Endothelial cell of hepatic sinusoid (primary cell): ENCODE data around the gene SULT2B1.
"Not testable (repeated sequence)": the region's sequence is repeated elsewhere in the genome, so short reads cannot be mapped to it uniquely, and the experiment has no call there.

Source experiments
- in situ Hi-C: cut with HindIII; loops from 2 replicates; pipeline ENCODE4 v1.10.0; 2017; ENCODE audit warnings: low sequenced_read_pairs

The SULT2B1 gene

DNA sequence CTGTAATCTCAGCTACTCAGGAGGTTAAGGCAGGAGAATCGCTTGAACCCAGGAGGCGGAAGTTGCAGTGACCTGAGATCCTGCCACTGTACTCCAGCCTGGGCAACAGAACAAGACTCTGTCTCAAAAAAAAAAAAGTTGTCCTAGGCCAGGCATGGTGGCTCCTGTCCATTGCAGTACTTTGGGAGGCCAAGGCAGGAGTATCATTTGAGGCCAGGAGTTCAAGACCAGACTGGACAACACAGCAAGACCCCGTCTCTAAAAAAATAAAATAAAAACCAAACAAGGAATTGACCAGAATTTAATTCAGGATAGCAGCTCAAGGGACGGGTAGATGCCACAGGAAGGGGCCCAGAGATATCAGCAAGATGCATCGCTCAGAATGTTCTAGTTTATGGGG, 4.9 kb downstream of the SULT2B1 start:
- in situ Hi-C loops: no loop called here

DNA sequence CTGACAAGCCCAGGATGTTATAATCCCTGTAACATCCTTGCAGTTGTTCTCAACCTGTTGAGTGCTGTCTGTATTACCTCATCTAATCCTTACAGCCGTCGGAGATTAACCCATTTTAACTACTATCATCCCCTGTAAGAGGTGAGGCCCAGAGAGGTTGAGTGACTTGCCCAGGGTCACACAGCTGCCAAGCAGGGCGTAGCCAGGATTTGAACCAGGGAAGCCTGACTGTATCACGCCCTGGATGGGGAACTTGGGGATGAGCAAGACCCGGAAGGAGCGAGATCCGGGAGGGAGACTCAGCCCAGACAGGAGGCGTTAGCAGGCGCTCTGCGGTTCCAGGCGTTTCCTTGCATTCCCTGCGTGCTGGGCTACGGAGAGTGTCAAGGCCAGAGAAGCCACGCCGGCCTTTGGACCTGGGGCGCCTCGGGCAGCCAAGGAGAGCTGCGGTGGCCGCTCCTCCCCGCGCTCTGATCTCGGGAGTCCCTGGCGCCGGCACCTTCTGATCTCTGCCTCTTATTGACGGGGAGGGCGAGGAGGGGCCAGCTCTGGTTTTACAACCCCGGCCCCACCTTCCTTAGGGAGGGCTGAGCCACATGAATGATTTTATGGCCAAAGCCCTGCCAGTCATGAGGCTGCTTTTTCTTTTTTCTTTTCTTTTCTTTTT, 6.2 kb downstream of the SULT2B1 start:
- in situ Hi-C loops: no loop called here

DNA sequence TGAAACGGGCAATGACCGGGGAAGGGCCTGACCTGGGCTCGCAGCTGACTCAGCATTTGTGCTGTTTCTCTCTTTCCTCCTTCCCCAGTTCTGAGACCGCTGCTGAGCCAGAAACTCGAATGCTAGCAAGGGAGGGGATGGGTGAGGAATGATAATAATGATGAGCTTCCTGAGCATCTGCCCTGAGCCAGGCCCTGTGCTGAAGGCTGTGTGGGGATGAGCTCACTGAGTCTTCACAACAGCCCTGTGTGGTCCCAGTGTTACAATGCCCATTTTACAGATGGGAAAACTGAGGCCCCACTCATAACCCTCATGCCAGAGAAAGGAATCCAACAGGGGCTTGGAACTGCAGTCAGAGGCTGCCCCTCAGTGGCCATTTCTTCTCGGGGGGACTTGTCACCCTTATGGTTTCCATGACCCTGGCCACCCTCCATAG, 8.1 kb downstream of the SULT2B1 start:
- in situ Hi-C loops: no loop called here

DNA sequence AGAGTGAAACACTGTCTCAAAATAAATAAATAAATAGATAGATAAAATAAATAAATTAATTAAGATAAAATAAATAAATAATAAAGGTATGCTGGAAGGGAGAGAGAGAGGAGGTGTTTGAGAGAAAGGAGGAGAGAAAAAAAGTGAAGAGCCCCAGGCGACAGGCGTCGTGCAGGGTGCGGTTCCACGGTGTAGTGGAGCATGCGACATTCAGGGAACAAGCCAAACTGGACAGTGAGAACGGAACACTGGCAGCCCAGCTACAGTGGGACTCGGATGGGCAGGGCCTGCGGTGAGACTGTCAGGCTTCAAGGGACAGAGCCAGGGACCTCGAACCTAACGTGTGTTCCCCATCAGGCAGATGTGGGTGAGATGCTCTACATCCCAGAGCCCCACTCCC, 9.4 kb downstream of the SULT2B1 start:
- in situ Hi-C loops: no loop called here

DNA sequence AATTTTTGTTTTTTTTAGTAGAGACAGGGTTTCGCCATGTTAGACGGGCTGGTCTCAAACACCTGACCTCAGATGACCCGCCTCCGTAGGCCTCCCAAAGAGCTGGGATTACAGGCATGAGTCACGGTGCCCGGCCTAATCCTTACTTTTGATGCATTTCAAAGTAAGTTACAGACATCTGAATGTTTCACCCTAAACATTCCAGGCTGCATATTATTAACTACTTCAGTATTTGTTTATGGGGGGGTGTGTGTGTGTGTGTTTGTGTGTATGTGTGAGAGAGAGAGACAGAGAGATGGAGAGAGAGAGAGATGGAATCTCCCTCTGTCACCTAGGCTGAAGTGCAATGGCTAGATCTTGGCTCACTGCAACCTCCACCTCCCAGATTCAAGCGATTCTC, 13.1 kb downstream of the SULT2B1 start:
- in situ Hi-C loops: no loop called here

DNA sequence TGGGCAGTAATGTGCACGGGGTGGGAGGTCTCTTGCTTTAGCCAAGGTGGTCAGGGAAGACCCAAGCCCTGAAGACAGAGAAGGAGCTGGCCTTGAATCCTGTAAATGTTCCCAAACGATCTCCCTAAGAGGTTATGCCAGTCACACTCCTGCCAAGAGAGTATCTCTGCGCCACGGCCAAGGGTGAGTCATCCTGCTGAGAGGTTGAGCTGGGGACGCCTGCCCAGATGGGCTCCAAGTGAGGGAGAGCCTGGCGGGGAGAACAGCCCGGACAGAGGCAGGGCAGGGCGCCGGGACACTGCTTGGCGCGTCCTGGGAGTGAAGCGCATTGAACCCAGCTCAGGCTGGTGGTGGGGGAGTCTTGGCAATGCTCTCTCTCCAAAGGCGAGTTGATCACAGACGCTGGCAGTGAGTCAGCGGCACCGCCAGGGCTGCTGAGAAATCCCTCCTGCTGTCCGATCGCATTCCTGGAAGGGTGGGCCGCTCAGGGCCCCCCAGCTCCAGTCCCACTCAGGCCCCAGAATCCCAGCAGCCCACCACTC, 16.4 kb downstream of the SULT2B1 start:
- in situ Hi-C loops: no loop called here

DNA sequence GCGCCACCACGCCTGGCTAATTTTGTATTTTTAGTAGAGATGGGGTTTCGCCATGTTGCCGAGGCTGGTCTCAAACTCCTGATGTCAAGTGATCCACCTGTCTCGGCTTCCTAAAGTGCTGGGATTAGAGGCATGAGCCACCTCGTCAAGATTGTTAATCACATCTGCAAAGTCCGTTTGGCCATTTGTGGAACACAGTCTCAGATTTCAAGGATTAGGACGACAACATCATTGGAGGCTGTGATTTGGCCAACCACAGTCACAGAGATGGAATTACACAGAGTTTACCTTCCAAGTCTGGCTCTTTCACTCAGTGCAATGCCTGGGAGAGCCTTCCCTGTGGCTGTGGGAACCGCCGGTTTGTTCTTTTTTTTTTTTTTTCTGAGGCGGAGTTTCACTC, 17.8 kb downstream of the SULT2B1 start:
- in situ Hi-C loops: no loop called here

DNA sequence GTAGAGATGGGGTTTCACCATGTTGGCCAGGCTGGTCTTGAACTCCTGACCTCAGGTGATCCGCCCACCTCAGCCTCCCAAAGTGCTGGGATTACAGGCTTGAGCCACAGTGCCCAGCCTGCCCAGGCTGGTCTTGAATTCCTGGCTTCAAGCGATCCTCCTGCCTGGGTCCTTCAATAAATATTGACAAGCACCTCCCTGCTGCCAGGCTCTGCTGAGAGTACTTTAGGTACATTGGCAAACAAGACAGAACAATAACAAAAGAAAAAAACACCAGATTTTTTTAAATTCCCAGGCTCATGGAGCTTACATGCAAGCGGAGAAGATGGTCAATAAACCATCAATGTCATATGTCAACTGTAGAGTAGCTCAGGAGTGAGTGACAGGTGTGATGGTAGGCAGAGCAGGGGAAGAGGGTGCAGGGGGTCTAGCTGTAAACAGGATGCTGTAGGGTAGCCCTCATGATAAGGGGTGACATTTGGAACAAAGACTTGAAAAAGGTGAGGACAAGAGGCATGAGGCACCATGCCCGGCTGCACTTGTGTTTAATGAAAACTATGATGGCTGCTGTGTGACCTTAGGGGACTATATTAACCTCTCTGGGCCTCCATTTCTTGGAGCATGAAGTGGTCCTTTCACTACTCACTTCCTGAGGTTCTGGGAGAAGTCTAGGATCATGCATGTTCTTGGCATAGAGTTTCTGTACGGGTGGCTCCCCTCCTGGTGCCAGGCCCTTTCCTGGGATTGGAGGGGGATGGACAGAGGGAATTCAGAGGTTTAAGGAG, 19.6 kb downstream of the SULT2B1 start:
- in situ Hi-C loops: no loop called here

DNA sequence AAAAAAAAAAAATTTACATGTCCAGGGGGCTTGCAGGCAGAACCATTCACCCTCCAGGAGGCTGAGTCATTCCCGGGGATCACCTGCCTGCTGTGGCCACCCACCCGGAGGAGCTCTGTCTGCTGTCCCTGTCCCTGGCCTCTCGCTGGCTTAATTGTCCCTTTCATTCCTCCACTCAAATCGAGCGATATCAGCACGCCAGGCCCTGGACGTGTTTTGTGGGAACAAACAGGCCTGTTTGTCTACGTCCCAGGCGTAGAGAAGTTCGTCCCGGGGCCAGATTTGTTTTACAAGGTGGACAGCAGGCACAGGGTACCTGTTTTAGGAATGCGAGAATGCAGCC, 21.2 kb downstream of the SULT2B1 start:
- in situ Hi-C loops: no loop called here

DNA sequence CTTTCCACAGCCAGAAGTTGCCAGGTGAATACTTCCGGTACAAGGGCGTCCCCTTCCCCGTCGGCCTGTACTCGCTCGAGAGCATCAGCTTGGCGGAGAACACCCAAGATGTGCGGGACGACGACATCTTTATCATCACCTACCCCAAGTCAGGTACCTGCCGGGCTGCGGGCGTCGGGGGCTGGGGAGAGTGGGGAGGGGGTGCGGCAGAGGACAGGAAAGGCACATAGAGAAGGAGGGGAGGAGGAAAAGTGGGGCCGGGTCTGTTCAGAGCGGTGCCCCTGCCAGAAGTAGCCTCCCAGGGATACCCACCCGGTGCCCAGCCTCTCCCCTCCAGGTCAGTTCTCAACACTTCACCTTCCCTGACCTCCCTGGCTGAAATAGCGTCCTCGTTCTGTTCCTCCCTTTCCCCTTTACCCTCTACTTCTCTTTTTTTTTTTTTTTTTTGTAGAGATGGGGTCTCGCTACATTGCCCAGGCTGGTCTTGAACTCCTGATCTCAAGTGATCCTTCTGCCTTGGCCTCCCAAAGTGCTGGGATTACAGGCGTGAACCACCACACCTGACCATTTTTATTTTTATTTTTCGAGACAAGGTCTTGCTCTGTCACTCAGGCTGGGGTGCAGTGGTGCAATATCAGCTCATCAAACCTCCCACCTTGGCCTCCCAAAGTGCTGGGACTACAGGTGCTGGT, 24.1 kb downstream of the SULT2B1 start:
- in situ Hi-C loops: no loop called here

DNA sequence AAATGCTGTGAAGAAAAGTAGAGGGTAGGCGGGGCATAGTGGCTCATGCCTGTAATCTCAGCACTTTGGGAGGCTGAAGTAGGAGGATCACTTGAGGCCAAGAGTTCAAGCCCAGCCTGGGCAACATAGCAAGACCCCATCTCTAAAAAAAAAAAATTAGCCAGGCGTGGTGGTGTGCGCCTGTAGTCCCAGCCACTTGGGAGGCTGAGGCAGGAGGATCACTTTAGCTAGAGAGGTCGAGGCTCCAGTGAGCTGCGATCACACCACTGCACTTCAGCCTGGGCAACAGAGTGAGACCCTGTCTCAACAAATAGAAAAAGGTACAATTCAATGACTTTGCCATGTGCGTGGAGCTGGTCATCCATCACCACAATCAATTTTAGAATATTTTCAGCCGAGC, 25.9 kb downstream of the SULT2B1 start:
- in situ Hi-C loops: not testable (repeated sequence)

DNA sequence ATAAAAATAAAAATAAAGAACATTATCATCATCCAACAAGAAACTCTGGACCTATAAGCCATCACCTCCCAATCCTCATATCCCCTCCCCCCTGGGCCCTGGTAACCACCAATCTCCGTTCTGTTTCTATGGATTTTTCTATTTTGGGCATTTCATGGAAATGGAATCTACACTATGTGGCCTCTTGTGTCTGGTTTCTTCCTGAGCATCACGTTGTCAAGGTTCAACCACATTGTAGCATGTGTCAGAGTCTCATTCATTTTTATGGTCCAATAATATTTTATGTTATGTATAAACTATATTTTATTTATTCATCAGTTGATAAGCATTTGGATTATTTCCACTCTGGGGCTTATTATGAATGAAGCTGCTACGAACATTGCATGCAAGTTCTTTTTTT, 26.9 kb downstream of the SULT2B1 start:
- in situ Hi-C loops: no loop called here

DNA sequence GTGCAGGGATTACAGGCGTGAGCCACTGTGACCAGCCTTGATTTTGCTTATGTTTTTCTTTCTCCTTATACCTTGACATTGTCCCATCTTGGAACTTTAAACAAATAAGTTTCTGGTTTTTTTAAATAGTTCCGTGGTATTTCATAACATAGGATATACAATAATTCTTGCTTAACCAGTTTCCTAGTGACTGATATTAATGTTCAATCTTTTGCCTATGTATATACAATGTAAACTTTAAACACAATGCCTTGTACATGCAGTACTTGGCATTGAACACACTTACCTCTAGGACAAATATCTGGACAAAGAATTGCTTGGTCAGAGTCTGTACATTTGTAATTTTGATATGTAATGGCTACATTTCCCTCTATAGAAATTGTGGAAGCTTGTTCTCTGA, 30.2 kb downstream of the SULT2B1 start:
- in situ Hi-C loops: no loop called here

DNA sequence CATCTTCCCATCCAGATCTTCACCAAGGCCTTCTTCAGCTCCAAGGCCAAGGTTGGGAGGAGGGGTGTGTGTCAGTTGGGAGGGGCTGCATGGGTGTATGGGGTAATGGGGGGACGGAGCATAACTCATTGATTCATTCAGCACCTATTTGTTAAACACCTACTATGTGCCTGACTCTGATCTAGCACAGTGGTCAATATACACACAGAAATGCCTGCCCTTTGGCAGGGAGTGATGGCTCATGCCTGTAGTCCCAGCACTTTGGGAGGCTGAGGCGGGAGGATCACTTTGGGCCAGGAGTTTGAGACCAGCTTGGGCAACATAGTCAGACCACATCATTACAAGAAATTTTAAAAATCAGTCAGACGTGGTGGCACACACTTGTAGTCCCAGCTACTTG, 35.4 kb downstream of the SULT2B1 start:
- in situ Hi-C loops: no loop called here

DNA sequence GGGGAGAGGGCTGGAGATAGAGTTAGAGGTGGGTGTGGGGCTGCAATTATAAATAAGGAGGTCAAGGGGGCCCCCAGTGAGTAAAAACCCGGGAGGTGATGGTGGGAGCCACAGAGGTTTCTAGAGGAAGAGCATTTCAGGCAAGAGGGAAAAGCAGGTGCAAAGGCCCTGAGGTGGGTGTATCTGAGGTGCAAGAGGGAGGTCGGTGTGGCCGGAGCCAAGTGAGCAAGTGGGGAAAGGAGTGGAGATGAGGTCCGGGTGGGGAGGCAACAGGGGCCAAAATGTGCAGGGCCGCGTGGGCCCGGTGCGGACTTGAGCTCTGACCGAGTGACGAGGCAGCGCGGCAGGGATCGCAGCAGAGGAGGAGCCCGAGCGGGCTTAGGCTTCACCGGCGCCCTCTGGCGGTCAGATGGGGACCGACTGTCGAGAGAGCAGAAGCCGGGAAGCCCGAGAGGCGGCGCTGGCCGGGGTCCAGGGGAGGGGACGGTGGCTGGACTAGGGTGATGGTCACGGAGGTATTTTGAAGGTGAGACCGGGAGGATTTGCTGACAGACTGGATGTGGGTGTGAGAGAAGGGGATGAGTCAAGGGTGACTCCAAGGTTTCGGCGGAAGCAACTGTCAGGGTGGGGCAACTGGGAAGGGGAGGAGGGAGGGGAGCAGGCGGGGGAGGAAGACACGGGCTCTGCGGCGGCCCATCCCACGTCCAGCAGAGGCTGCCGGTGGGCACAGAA, 36.9 kb downstream of the SULT2B1 start:
- in situ Hi-C loops: no loop called here

DNA sequence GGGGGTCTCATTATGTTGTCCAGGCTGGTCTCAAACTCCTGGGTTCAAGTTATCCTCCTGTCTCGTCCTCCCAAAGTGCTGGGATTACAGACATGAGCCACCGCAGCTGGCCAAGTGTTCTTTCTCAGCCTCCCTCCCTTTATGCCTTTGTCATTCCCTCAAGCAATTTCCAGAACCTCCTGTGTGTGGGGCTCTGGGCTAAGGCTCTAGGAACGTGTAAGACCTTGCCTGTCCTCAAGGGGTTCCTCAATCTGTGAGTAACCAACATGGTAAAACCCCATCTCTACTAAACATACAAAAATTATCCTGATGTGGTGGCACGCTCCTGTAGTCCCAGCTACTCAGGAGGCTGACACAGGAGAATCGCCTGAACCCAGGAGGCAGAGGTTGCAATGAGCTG, 39.0 kb downstream of the SULT2B1 start:
- in situ Hi-C loops: no loop called here

DNA sequence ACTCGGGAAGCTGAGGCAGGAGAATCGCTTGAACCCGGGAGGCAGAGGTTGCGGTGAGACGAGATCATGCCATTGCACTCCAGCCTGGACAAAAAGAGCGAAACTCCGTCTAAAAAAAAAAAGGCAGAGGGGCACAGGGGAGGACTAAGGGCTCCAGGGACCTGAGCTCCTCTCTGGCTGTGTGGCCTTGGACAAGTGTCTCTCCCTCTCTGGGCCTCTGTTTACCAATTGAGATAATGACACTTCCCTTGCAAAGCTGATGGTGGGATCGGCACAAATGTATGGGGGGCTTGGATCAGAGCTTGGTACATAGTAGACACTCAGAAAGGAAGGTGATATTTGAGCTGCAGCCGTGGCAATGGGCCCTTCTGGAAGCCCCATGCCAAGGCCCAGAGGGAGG, 43.2 kb downstream of the SULT2B1 start:
- in situ Hi-C loops: no loop called here

DNA sequence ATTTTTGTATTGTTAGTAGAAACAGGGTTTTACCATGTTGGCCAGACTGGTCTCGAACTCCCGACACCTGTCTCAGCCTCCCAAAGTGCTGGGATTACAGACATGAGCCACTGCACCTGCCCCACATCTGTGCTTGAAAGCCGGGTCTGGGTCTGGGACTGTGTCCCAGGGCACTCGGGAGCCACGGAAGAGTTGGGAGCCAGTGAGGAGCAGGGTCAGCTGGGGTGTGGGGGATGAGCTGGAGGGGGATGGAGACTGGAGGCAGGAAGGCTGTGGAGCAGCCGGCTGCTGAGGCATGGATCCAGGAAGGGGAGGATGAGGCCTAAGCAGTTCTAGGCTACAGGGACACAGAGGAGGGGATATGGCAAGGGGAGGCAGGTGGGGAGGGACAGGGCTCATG, 43.9 kb downstream of the SULT2B1 start:
- in situ Hi-C loops: no loop called here

DNA sequence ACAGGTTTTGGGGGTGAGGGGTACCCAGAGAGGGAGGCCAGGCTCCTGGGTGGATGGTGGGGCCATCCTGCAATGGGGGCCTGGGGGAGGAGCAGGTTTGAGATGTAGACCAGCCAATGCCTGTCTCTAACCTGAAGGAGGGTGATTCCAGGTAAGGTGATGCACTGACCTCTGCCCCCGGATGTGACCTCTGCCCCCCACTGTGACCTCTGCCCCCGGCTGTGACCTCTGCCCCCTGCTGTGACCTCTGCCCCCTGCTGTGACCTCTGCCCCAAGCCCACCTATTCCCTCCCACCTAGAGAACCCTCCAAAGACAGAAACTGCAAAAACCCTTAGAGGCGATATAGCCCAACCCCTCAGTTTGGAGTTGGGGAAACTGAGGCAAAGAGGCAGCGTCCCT, 44.3 kb downstream of the SULT2B1 start:
- in situ Hi-C loops: no loop called here

DNA sequence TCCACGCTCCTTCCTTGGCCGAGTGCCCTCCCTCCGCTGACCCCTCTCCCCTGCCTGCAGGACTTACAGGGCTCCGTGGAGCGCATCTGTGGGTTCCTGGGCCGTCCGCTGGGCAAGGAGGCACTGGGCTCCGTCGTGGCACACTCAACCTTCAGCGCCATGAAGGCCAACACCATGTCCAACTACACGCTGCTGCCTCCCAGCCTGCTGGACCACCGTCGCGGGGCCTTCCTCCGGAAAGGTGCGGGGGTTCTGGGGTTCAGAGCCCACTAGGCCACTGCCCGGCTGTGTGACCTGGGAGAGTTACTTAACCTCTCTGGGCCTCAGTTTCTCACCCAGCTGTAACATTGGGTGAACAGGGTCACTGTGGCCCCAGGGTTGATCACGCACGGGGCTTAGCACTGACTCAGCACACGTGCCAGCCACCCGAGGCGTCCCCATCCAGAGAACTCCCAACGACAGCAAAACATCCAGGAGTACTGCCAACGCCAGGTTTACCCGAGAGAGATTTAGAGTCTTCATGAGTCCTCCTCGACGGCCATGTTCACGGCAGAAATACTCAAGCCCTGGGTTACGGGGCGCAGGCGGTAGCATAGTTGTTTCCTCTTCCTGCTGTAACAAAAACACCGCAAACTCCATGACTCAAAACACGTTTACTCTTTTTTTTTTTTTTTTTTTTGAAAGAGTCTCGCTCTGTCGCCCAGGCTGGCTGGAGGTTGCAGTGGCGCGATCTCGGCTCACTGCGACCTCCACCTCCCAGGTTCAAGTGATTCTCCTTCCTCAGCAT, 44.9 kb downstream of the SULT2B1 start:
- in situ Hi-C loops: no loop called here
